HEK293 (cell line): ENCODE measurements around the gene SLC5A10.
A peak's percentile ranks its signal among the peaks of the same experiment; 100 is the strongest.

Experiments used
- FEZF1 ChIP-seq: fragments of 450-650 bp; formaldehyde crosslinking; IDR thresholded peaks from 2 replicates; pipeline ENCODE4 v1.5.1; 2016; ENCODE audit warnings: missing biosample characterization, missing genetic modification characterization
- GLI4 ChIP-seq: fragments of 450-650 bp; formaldehyde crosslinking; IDR thresholded peaks from 2 replicates; pipeline ENCODE4 v1.5.1; 2016; ENCODE audit warnings: missing biosample characterization, missing genetic modification characterization
- IKZF3 ChIP-seq: fragments of 450-650 bp; IDR thresholded peaks from 2 replicates; pipeline ENCODE4 v1.5.0; 2018; ENCODE audit warnings: missing biosample characterization, mild to moderate bottlenecking, missing genetic modification characterization, moderate library complexity
- KLF16 ChIP-seq: fragments of 450-650 bp; formaldehyde crosslinking; IDR thresholded peaks from 2 replicates; pipeline ENCODE4 v1.5.1; 2017; ENCODE audit warnings: missing biosample characterization, missing genetic modification characterization
- KLF7 ChIP-seq: fragments of 450-650 bp; formaldehyde crosslinking; IDR thresholded peaks from 2 replicates; pipeline ENCODE4 v1.5.1; 2016; ENCODE audit warnings: missing biosample characterization, missing genetic modification characterization, borderline replicate concordance
- OSR2 ChIP-seq: fragments of 450-650 bp; formaldehyde crosslinking; IDR thresholded peaks from 2 replicates; pipeline ENCODE4 v1.5.1; 2016; ENCODE audit warnings: missing biosample characterization, missing genetic modification characterization
- SP3 ChIP-seq: fragments of 450-650 bp; formaldehyde crosslinking; IDR thresholded peaks from 2 replicates; pipeline ENCODE4 v1.5.1; 2016; ENCODE audit warnings: missing biosample characterization, missing genetic modification characterization
- TSHZ1 ChIP-seq: fragments of 450-650 bp; formaldehyde crosslinking; IDR thresholded peaks from 2 replicates; pipeline ENCODE4 v1.5.1; 2016; ENCODE audit warnings: missing biosample characterization, missing genetic modification characterization, borderline replicate concordance
- YY1 ChIP-seq: fragments of 450-650 bp; formaldehyde crosslinking; IDR thresholded peaks from 2 replicates; pipeline ENCODE4 v1.5.1; 2018; ENCODE audit warnings: missing biosample characterization, missing genetic modification characterization
- ZBTB8A ChIP-seq: fragments of 450-650 bp; formaldehyde crosslinking; IDR thresholded peaks from 2 replicates; pipeline ENCODE4 v1.5.1; 2016; ENCODE audit warnings: missing biosample characterization, missing genetic modification characterization
- ZFP3 ChIP-seq: fragments of 450-650 bp; formaldehyde crosslinking; IDR thresholded peaks from 2 replicates; pipeline ENCODE4 v1.5.1; 2016; ENCODE audit warnings: low read depth, missing biosample characterization, missing genetic modification characterization
- ZNF146 ChIP-seq: fragments of 450-650 bp; formaldehyde crosslinking; IDR thresholded peaks from 2 replicates; pipeline ENCODE4 v1.5.1; 2016; ENCODE audit warnings: missing biosample characterization, missing genetic modification characterization
- ZNF16 ChIP-seq: fragments of 450-650 bp; formaldehyde crosslinking; IDR thresholded peaks from 2 replicates; pipeline ENCODE4 v1.5.1; 2016; ENCODE audit warnings: low read depth, missing biosample characterization, missing genetic modification characterization
- ZNF24 ChIP-seq: fragments of 450-650 bp; formaldehyde crosslinking; IDR thresholded peaks from 2 replicates; pipeline ENCODE4 v1.5.1; 2016; ENCODE audit warnings: missing biosample characterization, missing genetic modification characterization
- ZNF335 ChIP-seq: fragments of 450-650 bp; formaldehyde crosslinking; conservative IDR thresholded peaks from 2 replicates; pipeline ENCODE4 v1.5.1; 2016; ENCODE audit warnings: missing biosample characterization, missing genetic modification characterization
- ZNF394 ChIP-seq: fragments of 450-650 bp; formaldehyde crosslinking; IDR thresholded peaks from 2 replicates; pipeline ENCODE4 v1.5.1; 2016; ENCODE audit warnings: missing biosample characterization, missing genetic modification characterization, mild to moderate bottlenecking, moderate library complexity, borderline replicate concordance
- ZNF501 ChIP-seq: fragments of 450-650 bp; formaldehyde crosslinking; IDR thresholded peaks from 2 replicates; pipeline ENCODE4 v1.5.1; 2016; ENCODE audit warnings: missing biosample characterization, missing genetic modification characterization
- ZNF580 ChIP-seq: fragments of 450-650 bp; formaldehyde crosslinking; IDR thresholded peaks from 2 replicates; pipeline ENCODE4 v1.5.1; 2016; ENCODE audit warnings: missing biosample characterization, missing genetic modification characterization
- ZNF596 ChIP-seq: fragments of 450-650 bp; IDR thresholded peaks from 2 replicates; pipeline ENCODE4 v1.5.0; 2018; ENCODE audit warnings: missing biosample characterization, mild to moderate bottlenecking, missing genetic modification characterization, moderate library complexity
- ZNF629 ChIP-seq: fragments of 450-650 bp; formaldehyde crosslinking; IDR thresholded peaks from 2 replicates; pipeline ENCODE4 v1.5.1; 2017; ENCODE audit warnings: missing biosample characterization, missing genetic modification characterization
- ZNF843 ChIP-seq: fragments of 450-650 bp; formaldehyde crosslinking; IDR thresholded peaks from 2 replicates; pipeline ENCODE4 v1.5.1; 2016; ENCODE audit warnings: missing biosample characterization, missing genetic modification characterization
- TF ChIP-seq, protein P1 (sequence below): fragments of 450-650 bp; formaldehyde crosslinking; IDR thresholded peaks from 2 replicates; pipeline ENCODE4 v1.5.1; 2017; ENCODE audit warnings: missing biosample characterization, missing genetic modification characterization
- TF ChIP-seq, protein P2 (sequence below): fragments of 450-650 bp; formaldehyde crosslinking; IDR thresholded peaks from 2 replicates; pipeline ENCODE4 v1.5.1; 2016; ENCODE audit warnings: missing biosample characterization, missing genetic modification characterization
- TF ChIP-seq, protein P3 (sequence below): fragments of 450-650 bp; formaldehyde crosslinking; IDR thresholded peaks from 2 replicates; pipeline ENCODE4 v1.5.1; 2017; ENCODE audit warnings: missing biosample characterization, missing genetic modification characterization
- TF ChIP-seq, protein P4 (sequence below): fragments of 450-650 bp; formaldehyde crosslinking; IDR thresholded peaks from 2 replicates; pipeline ENCODE4 v1.5.1; 2016; ENCODE audit warnings: missing biosample characterization, missing genetic modification characterization

Gene SLC5A10

DNA sequence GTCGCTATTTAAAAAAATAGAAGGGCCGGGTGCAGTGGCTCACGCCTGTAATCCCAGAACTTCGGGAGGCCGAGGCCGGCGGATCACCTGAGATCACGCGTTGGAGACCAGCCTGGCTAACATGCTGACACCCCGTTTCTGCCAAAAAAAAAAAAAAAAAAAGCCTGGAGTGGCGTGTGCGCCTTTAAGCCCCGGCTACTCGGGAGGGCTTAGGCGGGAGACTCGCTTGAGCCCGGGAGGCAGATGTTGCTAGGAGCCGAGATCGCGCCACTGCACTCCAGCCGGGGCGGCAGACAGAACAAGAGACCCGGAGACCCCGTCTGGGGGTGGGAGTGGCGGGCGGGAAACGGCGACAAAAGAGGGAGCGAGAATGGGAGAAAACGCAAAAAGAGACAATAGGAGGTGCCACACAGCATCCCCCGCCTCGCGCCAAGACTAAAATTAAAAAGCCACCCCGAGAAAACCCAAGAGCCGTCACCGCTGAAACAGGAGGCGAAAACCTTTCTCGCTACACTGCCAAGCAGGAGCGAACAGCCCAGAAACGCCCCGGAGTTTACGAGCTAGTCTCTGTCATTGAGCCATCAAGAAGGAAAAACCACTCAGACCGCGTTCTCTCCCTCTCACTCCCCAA is 111.5 kb downstream of the SLC5A10 start (continued):
- TF ChIP-seq, protein P1, sequence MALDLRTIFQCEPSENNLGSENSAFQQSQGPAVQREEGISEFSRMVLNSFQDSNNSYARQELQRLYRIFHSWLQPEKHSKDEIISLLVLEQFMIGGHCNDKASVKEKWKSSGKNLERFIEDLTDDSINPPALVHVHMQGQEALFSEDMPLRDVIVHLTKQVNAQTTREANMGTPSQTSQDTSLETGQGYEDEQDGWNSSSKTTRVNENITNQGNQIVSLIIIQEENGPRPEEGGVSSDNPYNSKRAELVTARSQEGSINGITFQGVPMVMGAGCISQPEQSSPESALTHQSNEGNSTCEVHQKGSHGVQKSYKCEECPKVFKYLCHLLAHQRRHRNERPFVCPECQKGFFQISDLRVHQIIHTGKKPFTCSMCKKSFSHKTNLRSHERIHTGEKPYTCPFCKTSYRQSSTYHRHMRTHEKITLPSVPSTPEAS (tag by site-specific recombination) = 0 out of 2 replicates have a peak, but pooled peaks have one; percentile 32
- TF ChIP-seq GLI4 (tag by site-specific recombination) = peak; percentile 98
- TF ChIP-seq ZNF501 (tag by site-specific recombination) = peak; percentile 99
- TF ChIP-seq ZNF394 (tag by site-specific recombination) = peak; percentile 97
- peak; percentile 87 for TF ChIP-seq OSR2 (tag by site-specific recombination)
- peak; percentile 50; the same call in 1 of the 2 replicates for TF ChIP-seq ZNF843
- peak; percentile 93 for TF ChIP-seq KLF7 (tag by site-specific recombination)
- TF ChIP-seq IKZF3 (tag by site-specific recombination) = peak; percentile 95
- TF ChIP-seq ZNF596 (tag by site-specific recombination) = peak; percentile 97
- peak; percentile 90 for TF ChIP-seq KLF16 (tag by site-specific recombination)
- peak; percentile 68; the same call in 1 of the 2 replicates for TF ChIP-seq ZNF16 (tag by site-specific recombination)
- TF ChIP-seq ZFP3 (tag by site-specific recombination) = peak; percentile 19; the same call in 1 of the 2 replicates
- TF ChIP-seq, protein P2, sequence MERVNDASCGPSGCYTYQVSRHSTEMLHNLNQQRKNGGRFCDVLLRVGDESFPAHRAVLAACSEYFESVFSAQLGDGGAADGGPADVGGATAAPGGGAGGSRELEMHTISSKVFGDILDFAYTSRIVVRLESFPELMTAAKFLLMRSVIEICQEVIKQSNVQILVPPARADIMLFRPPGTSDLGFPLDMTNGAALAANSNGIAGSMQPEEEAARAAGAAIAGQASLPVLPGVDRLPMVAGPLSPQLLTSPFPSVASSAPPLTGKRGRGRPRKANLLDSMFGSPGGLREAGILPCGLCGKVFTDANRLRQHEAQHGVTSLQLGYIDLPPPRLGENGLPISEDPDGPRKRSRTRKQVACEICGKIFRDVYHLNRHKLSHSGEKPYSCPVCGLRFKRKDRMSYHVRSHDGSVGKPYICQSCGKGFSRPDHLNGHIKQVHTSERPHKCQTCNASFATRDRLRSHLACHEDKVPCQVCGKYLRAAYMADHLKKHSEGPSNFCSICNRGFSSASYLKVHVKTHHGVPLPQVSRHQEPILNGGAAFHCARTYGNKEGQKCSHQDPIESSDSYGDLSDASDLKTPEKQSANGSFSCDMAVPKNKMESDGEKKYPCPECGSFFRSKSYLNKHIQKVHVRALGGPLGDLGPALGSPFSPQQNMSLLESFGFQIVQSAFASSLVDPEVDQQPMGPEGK (tag by site-specific recombination) = peak; percentile 90
- peak; percentile 54; the same call in 1 of the 2 replicates for TF ChIP-seq ZNF335 (tag by site-specific recombination)
- TF ChIP-seq ZBTB8A (tag by site-specific recombination) = peak; percentile 92
- TF ChIP-seq FEZF1 (tag by site-specific recombination) = peak; percentile 58; the same call in 1 of the 2 replicates
- TF ChIP-seq, protein P3, sequence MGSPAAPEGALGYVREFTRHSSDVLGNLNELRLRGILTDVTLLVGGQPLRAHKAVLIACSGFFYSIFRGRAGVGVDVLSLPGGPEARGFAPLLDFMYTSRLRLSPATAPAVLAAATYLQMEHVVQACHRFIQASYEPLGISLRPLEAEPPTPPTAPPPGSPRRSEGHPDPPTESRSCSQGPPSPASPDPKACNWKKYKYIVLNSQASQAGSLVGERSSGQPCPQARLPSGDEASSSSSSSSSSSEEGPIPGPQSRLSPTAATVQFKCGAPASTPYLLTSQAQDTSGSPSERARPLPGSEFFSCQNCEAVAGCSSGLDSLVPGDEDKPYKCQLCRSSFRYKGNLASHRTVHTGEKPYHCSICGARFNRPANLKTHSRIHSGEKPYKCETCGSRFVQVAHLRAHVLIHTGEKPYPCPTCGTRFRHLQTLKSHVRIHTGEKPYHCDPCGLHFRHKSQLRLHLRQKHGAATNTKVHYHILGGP = 0 out of 2 replicates have a peak, but pooled peaks have one; percentile 14
- TF ChIP-seq SP3 (tag by site-specific recombination) = peak; percentile 67
- peak; percentile 84 for TF ChIP-seq ZNF146 (tag by site-specific recombination)
- peak; percentile 90 for TF ChIP-seq ZNF629 (tag by site-specific recombination)
- peak; percentile 83 for TF ChIP-seq ZNF580 (tag by site-specific recombination)
- TF ChIP-seq YY1 (tag by site-specific recombination) = peak; percentile 79
- TF ChIP-seq ZNF24 (tag by site-specific recombination) = peak; percentile 89
- TF ChIP-seq, protein P4, sequence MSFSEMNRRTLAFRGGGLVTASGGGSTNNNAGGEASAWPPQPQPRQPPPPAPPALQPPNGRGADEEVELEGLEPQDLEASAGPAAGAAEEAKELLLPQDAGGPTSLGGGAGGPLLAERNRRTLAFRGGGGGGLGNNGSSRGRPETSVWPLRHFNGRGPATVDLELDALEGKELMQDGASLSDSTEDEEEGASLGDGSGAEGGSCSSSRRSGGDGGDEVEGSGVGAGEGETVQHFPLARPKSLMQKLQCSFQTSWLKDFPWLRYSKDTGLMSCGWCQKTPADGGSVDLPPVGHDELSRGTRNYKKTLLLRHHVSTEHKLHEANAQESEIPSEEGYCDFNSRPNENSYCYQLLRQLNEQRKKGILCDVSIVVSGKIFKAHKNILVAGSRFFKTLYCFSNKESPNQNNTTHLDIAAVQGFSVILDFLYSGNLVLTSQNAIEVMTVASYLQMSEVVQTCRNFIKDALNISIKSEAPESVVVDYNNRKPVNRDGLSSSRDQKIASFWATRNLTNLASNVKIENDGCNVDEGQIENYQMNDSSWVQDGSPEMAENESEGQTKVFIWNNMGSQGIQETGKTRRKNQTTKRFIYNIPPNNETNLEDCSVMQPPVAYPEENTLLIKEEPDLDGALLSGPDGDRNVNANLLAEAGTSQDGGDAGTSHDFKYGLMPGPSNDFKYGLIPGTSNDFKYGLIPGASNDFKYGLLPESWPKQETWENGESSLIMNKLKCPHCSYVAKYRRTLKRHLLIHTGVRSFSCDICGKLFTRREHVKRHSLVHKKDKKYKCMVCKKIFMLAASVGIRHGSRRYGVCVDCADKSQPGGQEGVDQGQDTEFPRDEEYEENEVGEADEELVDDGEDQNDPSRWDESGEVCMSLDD (tag by site-specific recombination) = peak; percentile 74
- peak; percentile 93; the same call in 1 of the 2 replicates for TF ChIP-seq TSHZ1
